ENCODE measurements around the gene NLRP11. TPM values are rescaled to one million over a fixed set of nuclear protein-coding genes. Genes with fewer than 3 reads are reported as not detected.

Gene NLRP11
- total RNA-seq, 1 donor from 2014 or later: not detected

DNA sequence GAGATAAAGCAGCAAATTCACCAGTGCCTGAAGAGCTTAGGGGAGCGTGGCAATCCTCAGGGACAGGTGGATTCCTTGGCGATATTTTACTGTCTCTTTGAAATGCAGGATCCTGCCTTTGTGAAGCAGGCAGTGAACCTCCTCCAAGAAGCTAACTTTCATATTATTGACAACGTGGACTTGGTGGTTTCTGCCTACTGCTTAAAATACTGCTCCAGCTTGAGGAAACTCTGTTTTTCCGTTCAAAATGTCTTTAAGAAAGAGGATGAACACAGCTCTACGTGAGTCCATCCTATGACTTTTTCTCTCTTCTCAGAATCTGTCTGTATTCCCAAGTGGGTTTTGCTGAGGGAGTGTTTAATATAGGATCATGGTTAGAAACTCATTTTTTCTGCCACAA is 27.2 kb upstream of the NLRP11 start:
- Mint-ChIP-seq H3K9me3 (ENCODE audit: low read depth) (peaks cover 50% of the 10 kb centered on the region), H3K27me3 (ENCODE audit: low read depth) (no peaks in the 10 kb centered on the region), H3K4me1 (ENCODE audit: low read depth) (no peaks in the 10 kb centered on the region), H3K27ac (ENCODE audit: unreplicated experiment) (no peak overlapping the region), H3K36me3 (ENCODE audit: low read depth) (peaks cover 3% of the 10 kb centered on the region), H3K4me3 (ENCODE audit: unreplicated experiment) (no peak overlapping the region)
- DNase-seq (ENCODE audit: low spot score): no peak
- TF ChIP-seq, protein P1, sequence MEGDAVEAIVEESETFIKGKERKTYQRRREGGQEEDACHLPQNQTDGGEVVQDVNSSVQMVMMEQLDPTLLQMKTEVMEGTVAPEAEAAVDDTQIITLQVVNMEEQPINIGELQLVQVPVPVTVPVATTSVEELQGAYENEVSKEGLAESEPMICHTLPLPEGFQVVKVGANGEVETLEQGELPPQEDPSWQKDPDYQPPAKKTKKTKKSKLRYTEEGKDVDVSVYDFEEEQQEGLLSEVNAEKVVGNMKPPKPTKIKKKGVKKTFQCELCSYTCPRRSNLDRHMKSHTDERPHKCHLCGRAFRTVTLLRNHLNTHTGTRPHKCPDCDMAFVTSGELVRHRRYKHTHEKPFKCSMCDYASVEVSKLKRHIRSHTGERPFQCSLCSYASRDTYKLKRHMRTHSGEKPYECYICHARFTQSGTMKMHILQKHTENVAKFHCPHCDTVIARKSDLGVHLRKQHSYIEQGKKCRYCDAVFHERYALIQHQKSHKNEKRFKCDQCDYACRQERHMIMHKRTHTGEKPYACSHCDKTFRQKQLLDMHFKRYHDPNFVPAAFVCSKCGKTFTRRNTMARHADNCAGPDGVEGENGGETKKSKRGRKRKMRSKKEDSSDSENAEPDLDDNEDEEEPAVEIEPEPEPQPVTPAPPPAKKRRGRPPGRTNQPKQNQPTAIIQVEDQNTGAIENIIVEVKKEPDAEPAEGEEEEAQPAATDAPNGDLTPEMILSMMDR (IDR thresholded peaks at IDR 0.05): no peak

DNA sequence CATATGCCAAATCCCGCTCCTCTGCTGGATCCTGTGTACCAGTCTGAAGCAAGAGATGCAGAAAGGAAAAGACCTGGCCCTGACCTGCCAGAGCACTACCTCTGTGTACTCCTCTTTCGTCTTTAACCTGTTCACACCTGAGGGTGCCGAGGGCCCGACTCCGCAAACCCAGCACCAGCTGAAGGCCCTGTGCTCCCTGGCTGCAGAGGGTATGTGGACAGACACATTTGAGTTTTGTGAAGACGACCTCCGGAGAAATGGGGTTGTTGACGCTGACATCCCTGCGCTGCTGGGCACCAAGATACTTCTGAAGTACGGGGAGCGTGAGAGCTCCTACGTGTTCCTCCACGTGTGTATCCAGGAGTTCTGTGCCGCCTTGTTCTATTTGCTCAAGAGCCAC is 26.6 kb upstream of the NLRP11 start:
- TF ChIP-seq, protein P1 (IDR thresholded peaks at IDR 0.05): no peak
- Mint-ChIP-seq H3K4me1 (ENCODE audit: low read depth) (no peaks in the 10 kb centered on the region), H3K9me3 (ENCODE audit: low read depth) (peaks cover 55% of the 10 kb centered on the region)

DNA sequence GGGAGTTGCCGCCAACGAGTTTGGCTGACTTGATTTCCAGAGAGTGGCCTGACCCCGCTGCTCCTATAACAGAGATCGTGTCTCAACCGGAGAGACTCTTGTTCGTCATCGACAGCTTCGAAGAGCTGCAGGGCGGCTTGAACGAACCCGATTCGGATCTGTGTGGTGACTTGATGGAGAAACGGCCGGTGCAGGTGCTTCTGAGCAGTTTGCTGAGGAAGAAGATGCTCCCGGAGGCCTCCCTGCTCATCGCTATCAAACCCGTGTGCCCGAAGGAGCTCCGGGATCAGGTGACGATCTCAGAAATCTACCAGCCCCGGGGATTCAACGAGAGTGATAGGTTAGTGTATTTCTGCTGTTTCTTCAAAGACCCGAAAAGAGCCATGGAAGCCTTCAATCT is 26.2 kb upstream of the NLRP11 start:
- Mint-ChIP-seq H3K27me3 (ENCODE audit: low read depth) (no peaks in the 10 kb centered on the region), H3K36me3 (ENCODE audit: low read depth) (peaks cover 2% of the 10 kb centered on the region), H3K4me1 (ENCODE audit: low read depth) (no peaks in the 10 kb centered on the region), H3K9me3 (ENCODE audit: low read depth) (peaks cover 56% of the 10 kb centered on the region), H3K27ac (ENCODE audit: unreplicated experiment) (no peak overlapping the region), H3K4me3 (ENCODE audit: unreplicated experiment) (no peak overlapping the region)
- DNase-seq (ENCODE audit: low spot score): no peak
- TF ChIP-seq, protein P1 (IDR thresholded peaks at IDR 0.05): no peak

More for the DNA sequence above, 26.6 kb upstream of the NLRP11 start:
- DNase-seq (ENCODE audit: low spot score): no peak
- no peaks in the 10 kb centered on the region for H3K27me3 Mint-ChIP-seq (ENCODE audit: low read depth)
- peaks cover 3% of the 10 kb centered on the region for H3K36me3 Mint-ChIP-seq (ENCODE audit: low read depth)
- no peak overlapping the region for H3K27ac Mint-ChIP-seq (ENCODE audit: unreplicated experiment)
- no peak overlapping the region for H3K4me3 Mint-ChIP-seq (ENCODE audit: unreplicated experiment)

DNA sequence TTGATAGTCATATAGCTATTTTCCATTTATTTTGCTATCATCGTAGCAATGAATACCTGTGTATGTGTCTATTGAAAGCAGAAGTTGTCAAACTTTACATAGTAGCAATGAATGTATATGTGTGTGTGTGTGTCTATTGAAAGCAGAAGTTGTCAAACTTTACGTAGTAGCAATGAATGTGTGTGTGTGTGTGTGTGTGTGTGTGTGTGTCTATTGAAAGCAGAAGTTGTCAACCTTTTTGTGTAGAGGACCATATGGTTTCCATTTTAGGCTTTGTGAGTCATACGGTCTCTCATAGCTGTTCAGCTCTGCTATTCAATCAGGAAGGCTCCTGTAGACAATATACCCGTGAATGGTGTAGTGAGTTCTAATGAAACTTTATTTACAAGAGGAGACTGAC is 25.4 kb upstream of the NLRP11 start:
- no peaks in the 10 kb centered on the region for H3K27me3 Mint-ChIP-seq (ENCODE audit: low read depth)
- no peaks in the 10 kb centered on the region for H3K4me1 Mint-ChIP-seq (ENCODE audit: low read depth)
- H3K9me3 Mint-ChIP-seq (ENCODE audit: low read depth): peaks cover 60% of the 10 kb centered on the region
- H3K4me3 Mint-ChIP-seq (ENCODE audit: unreplicated experiment): no peak overlapping the region
- peaks cover 2% of the 10 kb centered on the region for H3K36me3 Mint-ChIP-seq (ENCODE audit: low read depth)
- TF ChIP-seq, protein P1 (IDR thresholded peaks at IDR 0.05): no peak
- DNase-seq (ENCODE audit: low spot score): no peak
- H3K27ac Mint-ChIP-seq (ENCODE audit: unreplicated experiment): no peak overlapping the region

DNA sequence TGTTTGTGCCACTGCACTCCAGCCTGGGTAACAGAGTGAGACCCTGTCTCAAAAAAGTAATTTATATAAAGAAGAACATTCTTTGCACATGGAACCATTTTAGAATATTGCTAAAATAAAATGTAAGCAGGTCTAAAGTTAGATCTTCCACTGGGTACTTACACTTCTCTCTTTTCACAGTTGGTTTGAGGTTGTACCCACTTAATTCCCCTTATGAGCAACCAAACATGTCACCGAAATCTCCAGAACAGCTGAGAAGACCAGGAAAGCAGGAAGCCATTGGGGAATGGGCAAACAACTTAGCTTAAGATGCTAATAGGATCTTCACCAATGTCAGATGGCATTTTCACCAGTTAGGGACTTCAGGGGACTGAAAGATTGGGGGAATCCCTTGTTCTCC is 23.4 kb upstream of the NLRP11 start:
- DNase-seq (ENCODE audit: low spot score): no peak
- Mint-ChIP-seq H3K4me1 (ENCODE audit: low read depth) (no peaks in the 10 kb centered on the region), H3K27ac (ENCODE audit: unreplicated experiment) (no peak overlapping the region), H3K9me3 (ENCODE audit: low read depth) (peaks cover 53% of the 10 kb centered on the region), H3K4me3 (ENCODE audit: unreplicated experiment) (no peak overlapping the region), H3K27me3 (ENCODE audit: low read depth) (no peaks in the 10 kb centered on the region), H3K36me3 (ENCODE audit: low read depth) (peaks cover 3% of the 10 kb centered on the region)
- TF ChIP-seq, protein P1 (IDR thresholded peaks at IDR 0.05): no peak

Data from chondrocyte (in vitro differentiated cells).